ENCODE data around the gene SUSD6. TPM values are rescaled to one million over a fixed set of nuclear protein-coding genes. Genes with fewer than 3 reads are reported as not detected.

Gene SUSD6
- total RNA-seq, 2 experiments from 2014 or later: 69.9 to 72.2 TPM

- intact Hi-C loops (cut with micrococcal nuclease): loop anchor here (1.0 to 2.0 kb wide), 2 partner anchors 14 to 43 kb away; no protein-coding TSS in a partner anchor
- peak overlapping the region; percentile 61 for H3K4me3 Mint-ChIP-seq
- H3K36me3 Mint-ChIP-seq: peaks cover 31% of the 10 kb centered on the region
- ChIA-PET CTCF (interaction anchor here (0.7 to 3.1 kb wide), 9 partner anchors 9 to 69 kb away, joined by 3 to 26 read pairs (median 5); partner anchors contain the start of gene SUSD6), POLR2A (interaction anchor here (0.6 to 3.7 kb wide), 12 partner anchors 11 to 1162 kb away, joined by 3 to 33 read pairs (median 8); partner anchors contain the start of gene SUSD6)
- no peaks in the 10 kb centered on the region for H3K9me3 Mint-ChIP-seq
- H3K27ac Mint-ChIP-seq: peak overlapping the region; percentile 97
- DNase-seq: no peak
- no peaks in the 10 kb centered on the region for H3K27me3 Mint-ChIP-seq
- H3K4me1 Mint-ChIP-seq (ENCODE audit: low read depth): peaks cover 91% of the 10 kb centered on the region
Measured at GRCh38 chr14:69673578-69674305, 62.3 kb downstream of the SUSD6 start.

GRCh38 chr14:69674546-69675244, 63.3 kb downstream of the SUSD6 start:
- H3K27me3 Mint-ChIP-seq: no peaks in the 10 kb centered on the region
- H3K4me1 Mint-ChIP-seq (ENCODE audit: low read depth): peaks cover 86% of the 10 kb centered on the region
- ChIA-PET CTCF (interaction anchor here (0.8 to 3.1 kb wide), 10 partner anchors 10 to 70 kb away, joined by 3 to 26 read pairs (median 5); partner anchors contain the start of gene SUSD6), POLR2A (interaction anchor here (1.2 to 3.7 kb wide), 12 partner anchors 9 to 63 kb away, joined by 3 to 33 read pairs (median 8); partner anchors contain the start of gene SUSD6)
- peaks cover 28% of the 10 kb centered on the region for H3K36me3 Mint-ChIP-seq
- peak overlapping the region; percentile 97 for H3K27ac Mint-ChIP-seq
- H3K9me3 Mint-ChIP-seq: no peaks in the 10 kb centered on the region
- H3K4me3 Mint-ChIP-seq: peak overlapping the region; percentile 61
- DNase-seq: peak; percentile 57
- intact Hi-C loops (cut with micrococcal nuclease): loop anchor here (2.0 kb wide), 1 partner anchor 42 kb away; no protein-coding TSS in a partner anchor

- POLR2A ChIA-PET: interaction anchor here (1.2 to 3.7 kb wide), 10 partner anchors 9 to 63 kb away, joined by 3 to 33 read pairs (median 10); partner anchors contain the start of gene SUSD6
- peak overlapping the region; percentile 97 for H3K27ac Mint-ChIP-seq
- peak overlapping the region; percentile 61 for H3K4me3 Mint-ChIP-seq
- H3K36me3 Mint-ChIP-seq: peaks cover 25% of the 10 kb centered on the region
- no peaks in the 10 kb centered on the region for H3K9me3 Mint-ChIP-seq
- peaks cover 86% of the 10 kb centered on the region for H3K4me1 Mint-ChIP-seq (ENCODE audit: low read depth)
- DNase-seq: no peak
- CTCF ChIA-PET: interaction anchor here (1.1 to 3.1 kb wide), 7 partner anchors 9 to 70 kb away, joined by 3 to 26 read pairs (median 5); partner anchors contain the start of gene SUSD6
- intact Hi-C loops (cut with micrococcal nuclease): loop anchor here (2.0 kb wide), 1 partner anchor 42 kb away; no protein-coding TSS in a partner anchor
- H3K27me3 Mint-ChIP-seq: no peaks in the 10 kb centered on the region
Measured at GRCh38 chr14:69675245-69675583, 63.8 kb downstream of the SUSD6 start.

DNA sequence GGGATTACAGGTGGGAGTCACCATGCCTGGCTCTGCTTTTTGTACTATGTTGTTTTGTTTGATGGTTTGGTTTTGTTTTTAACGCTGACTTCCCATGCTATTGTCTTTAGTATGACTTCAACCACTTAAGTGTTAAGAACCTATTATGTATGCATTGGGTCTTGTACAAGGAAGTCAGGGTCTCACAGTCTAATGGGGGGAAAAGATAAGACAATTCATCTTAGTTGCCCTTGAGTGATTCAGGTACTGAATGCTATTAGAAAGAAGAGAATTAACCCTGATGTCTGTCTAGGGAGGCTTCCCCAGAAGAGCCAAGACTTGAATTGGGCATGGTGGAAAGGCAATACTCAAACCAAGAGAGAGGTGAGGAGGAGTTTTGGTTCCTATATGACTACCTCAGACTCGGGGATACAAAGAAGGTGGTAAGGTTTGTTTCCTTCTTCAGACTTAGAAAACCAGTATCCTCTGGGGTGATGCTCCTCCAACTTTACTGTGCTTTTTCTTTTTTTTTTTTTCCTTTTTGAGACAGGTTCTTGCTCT, 64.6 kb downstream of the SUSD6 start:
- H3K4me3 Mint-ChIP-seq: peak overlapping the region; percentile 56
- ChIA-PET POLR2A (interaction anchor here (1.2 to 3.7 kb wide), 6 partner anchors 9 to 64 kb away, joined by 5 to 33 read pairs (median 22); partner anchors contain the start of gene SUSD6), CTCF (interaction anchor here (1.4 to 3.1 kb wide), 4 partner anchors 8 to 71 kb away, joined by 4 to 21 read pairs (median 6); no protein-coding TSS in a partner anchor)
- DNase-seq: peak; percentile 59
- H3K27ac Mint-ChIP-seq: peak overlapping the region; percentile 97
- H3K36me3 Mint-ChIP-seq: peaks cover 21% of the 10 kb centered on the region
- peaks cover 86% of the 10 kb centered on the region for H3K4me1 Mint-ChIP-seq (ENCODE audit: low read depth)
- intact Hi-C loops (cut with micrococcal nuclease): loop anchor here (1.0 to 2.0 kb wide), 8 partner anchors 9 to 91 kb away; partner anchors contain the start of gene SRSF5
- H3K27me3 Mint-ChIP-seq: no peaks in the 10 kb centered on the region
- H3K9me3 Mint-ChIP-seq: no peaks in the 10 kb centered on the region

- POLR2A ChIA-PET: interaction anchor here (1.0 to 1.6 kb wide), 3 partner anchors 9 to 65 kb away, joined by 4 read pairs; partner anchors contain the start of gene SUSD6
- Mint-ChIP-seq H3K27me3 (no peaks in the 10 kb centered on the region), H3K27ac (peak overlapping the region; percentile 97), H3K9me3 (no peaks in the 10 kb centered on the region), H3K36me3 (peaks cover 24% of the 10 kb centered on the region), H3K4me1 (ENCODE audit: low read depth) (peaks cover 86% of the 10 kb centered on the region), H3K4me3 (peak overlapping the region; percentile 60)
- peak; percentile 48 for DNase-seq
- intact Hi-C loops (cut with micrococcal nuclease): loop anchor here (1.0 to 2.0 kb wide), 7 partner anchors 9 to 90 kb away; partner anchors contain the start of gene SRSF5
- CTCF ChIA-PET: interaction anchor here (1.0 to 1.4 kb wide), 3 partner anchors 8 to 37 kb away, joined by 3 to 4 read pairs (median 3); no protein-coding TSS in a partner anchor
Measured at GRCh38 chr14:69676723-69677122, 65.3 kb downstream of the SUSD6 start.

DNA sequence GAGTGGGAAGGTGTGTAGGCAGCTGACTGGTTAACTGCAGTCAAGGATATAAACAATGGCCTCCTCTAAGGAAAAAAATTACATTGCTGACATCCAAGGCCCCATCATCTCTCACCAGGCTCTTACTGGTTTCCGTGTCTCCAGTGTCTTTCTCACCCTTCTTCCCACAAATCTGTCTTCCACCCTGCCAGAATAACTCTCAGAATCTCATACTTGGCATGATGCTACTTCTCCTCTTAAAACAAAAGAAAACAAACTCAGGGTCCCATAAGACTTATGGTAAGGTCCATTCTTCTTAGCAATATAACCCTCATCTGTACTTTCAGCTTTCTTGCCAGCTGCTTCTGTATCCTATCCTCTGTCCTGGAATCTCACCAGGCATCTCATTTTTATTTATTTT, 68.9 kb downstream of the SUSD6 start:
- CTCF ChIA-PET: interaction anchor here (1.5 kb wide), 1 partner anchor 47 kb away, joined by 4 read pairs; no protein-coding TSS in a partner anchor
- DNase-seq: no peak
- intact Hi-C loops (cut with micrococcal nuclease): no loop called here
- no peaks in the 10 kb centered on the region for H3K9me3 Mint-ChIP-seq
- peak overlapping the region; percentile 35 for H3K27ac Mint-ChIP-seq
- H3K4me1 Mint-ChIP-seq (ENCODE audit: low read depth): peaks cover 86% of the 10 kb centered on the region
- H3K27me3 Mint-ChIP-seq: no peaks in the 10 kb centered on the region
- H3K36me3 Mint-ChIP-seq: peaks cover 25% of the 10 kb centered on the region
- H3K4me3 Mint-ChIP-seq: no peak overlapping the region
- POLR2A ChIA-PET: no interaction called here

GRCh38 chr14:69682136-69682535, 70.7 kb downstream of the SUSD6 start:
- Mint-ChIP-seq H3K27me3 (no peaks in the 10 kb centered on the region), H3K27ac (peak overlapping the region; percentile 96), H3K9me3 (no peaks in the 10 kb centered on the region), H3K4me3 (peak overlapping the region; percentile 9), H3K36me3 (peaks cover 23% of the 10 kb centered on the region), H3K4me1 (ENCODE audit: low read depth) (peaks cover 86% of the 10 kb centered on the region)
- no peak for DNase-seq
- POLR2A ChIA-PET: no interaction called here
- intact Hi-C loops (cut with micrococcal nuclease): no loop called here
- CTCF ChIA-PET: no interaction called here

- Mint-ChIP-seq H3K36me3 (peaks cover 21% of the 10 kb centered on the region), H3K9me3 (no peaks in the 10 kb centered on the region), H3K4me1 (ENCODE audit: low read depth) (peaks cover 83% of the 10 kb centered on the region), H3K4me3 (peak overlapping the region; percentile 9), H3K27ac (peak overlapping the region; percentile 96), H3K27me3 (no peaks in the 10 kb centered on the region)
- DNase-seq: peak; percentile 50
- CTCF ChIA-PET: interaction anchor here (1.3 to 3.4 kb wide), 3 partner anchors 9 to 70 kb away, joined by 4 to 21 read pairs (median 16); partner anchors contain the start of gene SUSD6
- POLR2A ChIA-PET: interaction anchor here (3.4 kb wide), 1 partner anchor 71 kb away, joined by 25 read pairs; the partner anchor contains the start of gene SUSD6
- intact Hi-C loops (cut with micrococcal nuclease): no loop called here
Measured at GRCh38 chr14:69682621-69683263, 71.3 kb downstream of the SUSD6 start.

- intact Hi-C loops (cut with micrococcal nuclease): loop anchor here (2.0 kb wide), 2 partner anchors 59 to 71 kb away; no protein-coding TSS in a partner anchor
- Mint-ChIP-seq H3K27me3 (no peaks in the 10 kb centered on the region), H3K36me3 (peaks cover 14% of the 10 kb centered on the region), H3K27ac (peak overlapping the region; percentile 96), H3K4me3 (no peak overlapping the region), H3K4me1 (ENCODE audit: low read depth) (peaks cover 87% of the 10 kb centered on the region), H3K9me3 (no peaks in the 10 kb centered on the region)
- ChIA-PET POLR2A (interaction anchor here (1.6 to 3.6 kb wide), 4 partner anchors 9 to 72 kb away, joined by 6 to 25 read pairs (median 18); partner anchors contain the start of gene SUSD6), CTCF (interaction anchor here (1.3 to 3.4 kb wide), 3 partner anchors 10 to 72 kb away, joined by 4 to 21 read pairs (median 16); partner anchors contain the start of gene SUSD6)
- no peak for DNase-seq
Measured at GRCh38 chr14:69683971-69684370, 72.6 kb downstream of the SUSD6 start.

- H3K4me3 Mint-ChIP-seq: no peak overlapping the region
- no peaks in the 10 kb centered on the region for H3K9me3 Mint-ChIP-seq
- H3K27ac Mint-ChIP-seq: peak overlapping the region; percentile 96
- no peak for DNase-seq
- POLR2A ChIA-PET: interaction anchor here (0.6 to 3.6 kb wide), 11 partner anchors 10 to 73 kb away, joined by 3 to 25 read pairs (median 4); partner anchors contain the start of gene SUSD6
- intact Hi-C loops (cut with micrococcal nuclease): loop anchor here (1.0 to 2.0 kb wide), 6 partner anchors 8 to 72 kb away; no protein-coding TSS in a partner anchor
- peaks cover 16% of the 10 kb centered on the region for H3K36me3 Mint-ChIP-seq
- H3K4me1 Mint-ChIP-seq (ENCODE audit: low read depth): peaks cover 88% of the 10 kb centered on the region
- CTCF ChIA-PET: interaction anchor here (1.0 to 3.4 kb wide), 10 partner anchors 8 to 80 kb away, joined by 3 to 21 read pairs (median 4); partner anchors contain the start of gene SUSD6
- no peaks in the 10 kb centered on the region for H3K27me3 Mint-ChIP-seq
Measured at GRCh38 chr14:69684461-69685217, 73.2 kb downstream of the SUSD6 start.
